Measurements from ENCODE around the gene SSC4D. TPM values are rescaled to one million over a fixed set of nuclear protein-coding genes. Genes with fewer than 3 reads are reported as not detected.
"Not testable (repeated sequence)": the region's sequence is repeated elsewhere in the genome, so short reads cannot be mapped to it uniquely, and the experiment has no call there.

Gene SSC4D
- total and polyA plus RNA-seq, 2 donors (not counting 1 experiment from before 2014, with no cell fraction given) = 0.33 to 0.42 TPM

DNA sequence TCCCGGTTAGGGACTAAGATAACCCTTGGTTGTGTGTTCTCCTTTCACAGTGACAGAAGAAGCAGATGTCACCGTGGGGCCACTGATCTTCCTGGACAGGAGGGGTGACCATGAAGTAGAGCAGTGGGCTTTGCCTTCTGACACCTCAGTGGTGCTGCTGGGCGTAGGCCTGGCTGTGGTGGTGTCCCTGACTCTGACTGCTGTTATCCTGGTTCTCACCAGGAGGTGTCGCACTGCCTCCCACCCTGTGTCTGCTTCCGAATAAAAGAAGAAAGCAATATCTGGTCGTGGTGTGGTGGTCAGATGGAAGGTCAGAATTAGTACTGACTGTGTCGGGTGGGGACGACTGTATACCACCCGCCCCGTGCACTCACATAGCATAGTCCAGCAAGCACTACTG lies 32.3 kb upstream of the SSC4D start:
- H3K27ac ChIP-seq (ENCODE audit: insufficient read depth, low read length) = not testable (repeated sequence)

DNA sequence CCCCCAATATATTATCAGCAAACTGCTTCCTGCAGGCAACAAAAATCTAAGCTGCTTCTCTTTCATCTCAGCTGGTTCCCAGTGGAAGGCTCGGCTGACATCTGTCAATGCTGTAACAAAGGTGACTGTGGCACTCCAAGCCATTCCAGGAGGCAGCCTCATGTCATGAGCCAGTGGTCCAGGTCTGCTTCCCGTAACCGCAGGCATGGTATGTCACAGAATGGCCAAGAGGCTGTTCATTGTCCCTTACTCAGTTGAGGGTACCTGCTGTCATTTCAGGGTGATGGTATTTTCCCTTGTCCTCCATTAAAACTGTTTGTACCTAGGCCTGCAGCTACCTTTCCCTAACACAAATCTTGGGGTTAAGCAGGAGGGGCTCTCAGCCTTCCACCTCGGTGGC lies 30.9 kb upstream of the SSC4D start:
- not testable (repeated sequence) for DNase-seq (ENCODE audit: low read depth in 2 of 2); H4K20me1 ChIP-seq (ENCODE audit: control insufficient read depth, extremely low read depth, insufficient read depth, low read length); H3K9ac ChIP-seq (ENCODE audit: insufficient read depth, low read length); H3K4me1 ChIP-seq (ENCODE audit: control insufficient read depth, extremely low read depth, insufficient read depth, low read length); H3K36me3 ChIP-seq (ENCODE audit: control insufficient read depth, insufficient read depth, low read length); H3K27me3 ChIP-seq (ENCODE audit: control insufficient read depth, insufficient read depth, low read length); H3K4me3 ChIP-seq (replicated peaks in 1 of 4; ENCODE audit: control extremely low read depth in 1 of 4, insufficient read depth in 1 of 4, low read depth in 3 of 4, low read length in 4 of 4); H2AFZ ChIP-seq (ENCODE audit: low read length); H3K79me2 ChIP-seq (ENCODE audit: control insufficient read depth, insufficient read depth, low read length); H3K4me2 ChIP-seq (ENCODE audit: extremely low read depth, insufficient read depth, low read length); H3K9me3 ChIP-seq (ENCODE audit: control insufficient read depth, insufficient read depth, low read depth, low read length); H3K27ac ChIP-seq (ENCODE audit: insufficient read depth, low read length)

More for the DNA sequence above, 32.3 kb upstream of the SSC4D start:
- H3K4me1 ChIP-seq (ENCODE audit: control insufficient read depth, extremely low read depth, insufficient read depth, low read length); H2AFZ ChIP-seq (ENCODE audit: low read length); H3K9me3 ChIP-seq (ENCODE audit: control insufficient read depth, insufficient read depth, low read depth, low read length); H3K36me3 ChIP-seq (ENCODE audit: control insufficient read depth, insufficient read depth, low read length); H3K4me3 ChIP-seq (replicated peaks in 1 of 4; ENCODE audit: control extremely low read depth in 1 of 4, insufficient read depth in 1 of 4, low read depth in 3 of 4, low read length in 4 of 4); H4K20me1 ChIP-seq (ENCODE audit: control insufficient read depth, extremely low read depth, insufficient read depth, low read length); H3K4me2 ChIP-seq (ENCODE audit: extremely low read depth, insufficient read depth, low read length); H3K27me3 ChIP-seq (ENCODE audit: control insufficient read depth, insufficient read depth, low read length); H3K79me2 ChIP-seq (ENCODE audit: control insufficient read depth, insufficient read depth, low read length); DNase-seq (ENCODE audit: low read depth in 2 of 2); H3K9ac ChIP-seq (ENCODE audit: insufficient read depth, low read length): not testable (repeated sequence)

DNA sequence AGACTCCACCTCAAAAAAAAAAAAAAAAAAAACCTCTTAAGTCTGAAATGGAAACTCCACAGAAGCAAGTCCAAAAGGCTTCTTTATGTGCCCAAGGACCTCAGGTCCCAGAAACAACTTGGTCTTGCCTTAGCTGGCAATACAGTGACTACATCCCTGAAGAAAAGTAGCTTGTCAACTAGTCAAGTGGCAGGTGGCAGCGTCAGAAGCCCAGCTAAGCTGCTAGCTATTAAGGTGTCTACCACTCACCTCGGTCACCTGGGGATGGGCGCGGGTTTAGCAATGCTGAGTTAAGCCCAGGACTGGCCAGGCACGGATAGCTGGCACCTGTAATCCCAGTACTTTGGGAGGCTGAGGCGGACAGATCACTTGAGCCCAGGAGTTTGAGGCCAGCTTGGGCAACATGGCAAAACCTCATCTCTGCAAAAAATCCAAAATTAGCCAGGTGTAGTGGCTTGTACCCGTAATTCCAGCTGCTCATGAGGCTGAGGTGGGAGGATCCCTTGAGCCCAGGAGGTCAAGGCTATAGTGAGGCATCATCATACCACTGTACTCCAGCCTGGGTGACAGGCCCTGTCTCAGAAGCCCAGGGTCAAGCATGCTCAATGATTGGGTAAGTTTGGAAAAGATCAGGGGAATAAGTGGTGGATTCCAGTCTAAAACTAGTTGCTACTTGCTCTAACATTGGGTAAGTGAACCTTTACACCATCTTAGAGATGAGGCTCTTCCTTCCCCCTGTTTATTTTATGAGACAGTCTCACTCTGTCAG lies 29.8 kb upstream of the SSC4D start:
- DNase-seq (ENCODE audit: low read depth in 2 of 2); H2AFZ ChIP-seq (ENCODE audit: low read length); H3K4me2 ChIP-seq (ENCODE audit: extremely low read depth, insufficient read depth, low read length); H3K36me3 ChIP-seq (ENCODE audit: control insufficient read depth, insufficient read depth, low read length); H3K27ac ChIP-seq (ENCODE audit: insufficient read depth, low read length); H3K9ac ChIP-seq (ENCODE audit: insufficient read depth, low read length); H3K4me1 ChIP-seq (ENCODE audit: control insufficient read depth, extremely low read depth, insufficient read depth, low read length); H3K79me2 ChIP-seq (ENCODE audit: control insufficient read depth, insufficient read depth, low read length); H4K20me1 ChIP-seq (ENCODE audit: control insufficient read depth, extremely low read depth, insufficient read depth, low read length); H3K9me3 ChIP-seq (ENCODE audit: control insufficient read depth, insufficient read depth, low read depth, low read length); H3K27me3 ChIP-seq (ENCODE audit: control insufficient read depth, insufficient read depth, low read length); H3K4me3 ChIP-seq (replicated peaks in 1 of 4; ENCODE audit: control extremely low read depth in 1 of 4, insufficient read depth in 1 of 4, low read depth in 3 of 4, low read length in 4 of 4): not testable (repeated sequence)

GRCh38 chr7:76437873-76438272 lies 28.4 kb upstream of the SSC4D start:
- peak; percentile 58 to 61 for TF ChIP-seq CTCF (conservative IDR thresholded peaks at IDR 0.05 in 1 of 2, IDR thresholded peaks at IDR 0.05 in 1 of 2; ENCODE audit: low read depth in 1 of 2, low read length in 2 of 2)
- H3K4me3 ChIP-seq (replicated peaks in 1 of 4; ENCODE audit: control extremely low read depth in 1 of 4, insufficient read depth in 1 of 4, low read depth in 3 of 4, low read length in 4 of 4); H3K79me2 ChIP-seq (ENCODE audit: control insufficient read depth, insufficient read depth, low read length); H3K27ac ChIP-seq (ENCODE audit: insufficient read depth, low read length); H3K4me1 ChIP-seq (ENCODE audit: control insufficient read depth, extremely low read depth, insufficient read depth, low read length); H3K4me2 ChIP-seq (ENCODE audit: extremely low read depth, insufficient read depth, low read length); H4K20me1 ChIP-seq (ENCODE audit: control insufficient read depth, extremely low read depth, insufficient read depth, low read length); H3K9me3 ChIP-seq (ENCODE audit: control insufficient read depth, insufficient read depth, low read depth, low read length); H2AFZ ChIP-seq (ENCODE audit: low read length); H3K9ac ChIP-seq (ENCODE audit: insufficient read depth, low read length); H3K36me3 ChIP-seq (ENCODE audit: control insufficient read depth, insufficient read depth, low read length); H3K27me3 ChIP-seq (ENCODE audit: control insufficient read depth, insufficient read depth, low read length): not testable (repeated sequence)
- peak; percentile 78 to 86 for DNase-seq (ENCODE audit: low read depth in 2 of 2)
